GM15510 (cell line): ENCODE data around the gene SHOC2.

Source experiments
- POLR2A ChIP-seq: IDR thresholded peaks from 3 replicates; pipeline ENCODE4 v1.6.1; 2011; ENCODE audit warnings: borderline replicate concordance; ENCODE audit not compliant: insufficient read length; ENCODE audit errors: extremely low read depth

SHOC2 gene

DNA sequence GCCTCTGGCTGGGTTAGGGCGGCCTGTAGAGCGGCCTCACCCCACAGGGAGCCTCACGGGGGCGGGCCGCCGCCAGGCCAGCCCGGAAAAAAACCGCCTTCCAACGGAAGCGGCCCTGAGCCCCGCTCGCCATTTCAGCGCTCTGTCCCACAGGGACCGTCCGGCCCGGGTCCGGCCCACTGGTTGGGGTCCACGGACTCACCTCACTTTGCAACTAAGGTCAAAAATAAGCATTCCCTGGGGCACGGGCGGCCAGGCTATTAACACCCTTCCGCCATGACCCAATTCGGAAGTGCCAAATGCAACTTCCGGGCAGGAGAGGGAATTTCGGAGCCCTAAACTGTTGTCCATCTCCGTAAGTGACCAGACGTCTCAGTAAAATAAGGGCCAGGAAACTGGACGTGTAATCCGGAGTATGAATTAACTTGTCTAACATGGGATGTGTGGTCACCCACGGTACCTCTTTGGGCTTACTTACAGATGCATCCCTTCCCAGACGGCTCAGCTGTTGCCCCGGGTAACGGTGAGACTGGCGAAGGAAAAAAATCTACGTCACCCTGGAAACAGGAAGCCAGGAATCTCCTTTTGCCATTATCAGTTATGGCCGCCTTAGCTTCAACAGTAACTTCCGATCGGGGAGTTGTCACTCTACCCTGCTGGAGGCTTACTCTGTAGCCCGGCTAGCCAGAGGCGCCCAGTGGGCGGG lies 608 bp upstream of the SHOC2 start, which contains the start of gene BBIP1:
TSS of gene BBIP1 (minus strand) at position 538 of the 706 bp plus-strand sequence. CDS start 1,023 bp downstream, outside the sequence.
- TF ChIP-seq POLR2A, result peak; percentile 68

DNA sequence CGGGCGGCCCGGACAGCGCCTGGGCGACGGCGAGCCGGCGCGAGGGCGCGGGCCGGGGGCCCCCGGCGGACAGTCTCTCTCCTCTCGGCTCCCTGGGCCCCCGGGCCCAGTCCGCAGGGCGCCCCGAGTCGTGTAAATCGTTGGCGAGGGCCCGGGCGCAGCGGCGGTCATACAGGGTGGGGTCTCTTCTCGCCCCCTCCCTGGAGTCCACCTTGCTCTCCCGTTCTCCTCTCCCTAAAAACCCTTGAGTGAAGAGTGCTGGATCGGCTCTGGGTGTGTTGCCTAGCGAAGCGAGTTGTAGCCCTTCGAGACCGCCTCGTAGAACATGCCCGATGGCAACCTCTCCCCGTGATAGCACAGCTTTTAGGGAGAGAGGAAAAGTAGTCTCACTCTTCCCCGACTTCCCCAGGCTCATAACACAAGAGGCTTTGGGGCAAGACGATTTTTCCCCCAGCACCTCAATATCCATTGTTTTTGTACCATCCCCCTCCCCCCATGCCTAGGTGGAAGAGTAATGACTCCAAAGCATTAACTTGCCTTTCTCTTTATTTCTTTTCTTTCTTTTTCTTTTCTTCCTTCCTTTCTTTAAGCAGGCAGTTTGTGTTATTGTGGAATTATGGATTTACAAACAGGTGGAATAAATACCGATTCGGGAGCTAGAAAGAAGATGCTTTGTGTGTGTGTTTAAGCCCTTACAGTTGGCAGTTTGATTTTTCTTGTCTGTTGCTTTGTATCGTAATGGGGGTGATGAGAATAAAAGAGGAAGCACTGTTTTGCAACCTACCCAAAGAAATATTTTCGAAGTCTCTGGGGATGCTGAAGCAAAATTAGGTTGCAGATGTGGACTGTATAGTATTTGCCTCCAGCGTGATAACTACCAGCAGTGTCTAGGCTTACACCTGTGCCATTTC lies 822 bp downstream of the SHOC2 start:
- TF ChIP-seq POLR2A, result no peak

DNA sequence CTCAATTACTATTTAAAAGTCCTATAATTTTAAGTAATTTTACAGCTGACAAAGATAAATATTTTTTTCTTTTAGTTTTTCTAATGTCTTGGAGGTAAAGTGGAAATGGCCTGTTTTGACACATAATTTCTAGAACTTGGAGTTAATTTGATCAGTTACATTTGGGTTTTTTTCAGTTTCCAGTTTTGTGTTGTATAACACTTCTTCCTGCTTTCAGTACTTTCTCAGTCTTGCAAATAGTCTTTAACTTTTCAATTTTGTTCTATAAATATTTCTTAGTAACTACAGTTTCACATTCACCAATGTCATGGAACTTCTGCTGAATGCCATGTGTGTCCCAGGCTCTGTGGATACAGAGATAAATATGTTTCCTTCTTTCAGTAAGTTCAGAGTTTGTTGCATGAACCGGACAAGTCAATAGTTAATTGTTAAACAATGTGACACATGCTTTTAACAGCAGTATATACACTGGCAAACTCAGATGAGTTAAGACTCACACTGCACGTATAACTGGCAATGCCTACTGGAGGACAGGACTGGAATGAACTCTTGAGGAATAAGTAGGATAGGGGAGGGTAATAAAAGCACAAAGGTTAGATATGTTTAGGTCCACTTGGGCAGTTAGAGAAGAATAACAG lies 4.6 kb downstream of the SHOC2 start:
- no peak for TF ChIP-seq POLR2A

DNA sequence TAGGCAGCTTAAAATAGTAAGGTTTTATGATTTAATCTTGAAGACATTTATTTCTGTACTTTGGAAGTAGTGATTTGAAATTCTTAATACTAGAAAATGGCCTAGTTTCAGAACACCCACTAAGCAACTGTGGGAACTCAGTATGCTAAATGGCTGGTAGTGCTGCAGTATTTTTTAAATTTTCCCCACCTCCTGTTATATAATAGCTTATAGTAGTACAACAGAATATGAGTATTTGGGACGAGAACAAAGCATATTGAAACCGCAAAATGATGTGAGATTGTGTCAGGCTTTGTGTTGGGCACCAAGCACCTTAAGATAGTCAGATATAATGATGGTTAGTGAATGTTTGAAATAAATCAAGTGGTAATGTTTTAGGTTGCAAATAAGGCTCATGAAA lies 8.1 kb downstream of the SHOC2 start:
- TF ChIP-seq POLR2A, result no peak

DNA sequence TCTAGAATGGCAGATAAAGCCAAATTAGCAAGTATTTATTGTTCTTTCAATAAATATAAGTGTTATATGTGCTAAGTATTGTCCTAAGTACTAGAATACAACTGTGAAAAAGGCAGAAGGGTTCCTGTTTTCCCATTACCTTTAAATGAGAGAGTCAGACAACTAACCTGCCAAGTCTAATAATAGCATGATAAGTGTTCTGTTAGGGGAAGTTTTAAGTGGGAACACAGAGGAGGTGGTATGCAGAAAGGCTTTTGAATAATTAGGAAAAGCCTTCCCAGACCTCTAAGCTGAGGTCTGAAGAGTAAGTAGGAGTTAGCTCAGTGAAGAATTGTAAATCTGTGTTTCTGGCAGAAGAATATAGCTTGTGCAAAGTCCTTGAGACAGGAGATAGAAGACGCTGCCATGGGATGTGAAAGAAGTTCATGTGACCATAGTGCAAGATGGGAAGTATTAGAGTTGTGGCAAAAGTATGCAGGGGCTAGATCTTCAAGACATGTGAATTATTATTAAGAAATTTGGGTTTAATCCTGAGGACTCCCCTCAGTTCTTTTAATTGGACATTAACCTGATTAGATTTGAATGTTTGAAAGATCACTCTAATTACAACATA lies 12.5 kb downstream of the SHOC2 start:
- TF ChIP-seq POLR2A, result no peak

DNA sequence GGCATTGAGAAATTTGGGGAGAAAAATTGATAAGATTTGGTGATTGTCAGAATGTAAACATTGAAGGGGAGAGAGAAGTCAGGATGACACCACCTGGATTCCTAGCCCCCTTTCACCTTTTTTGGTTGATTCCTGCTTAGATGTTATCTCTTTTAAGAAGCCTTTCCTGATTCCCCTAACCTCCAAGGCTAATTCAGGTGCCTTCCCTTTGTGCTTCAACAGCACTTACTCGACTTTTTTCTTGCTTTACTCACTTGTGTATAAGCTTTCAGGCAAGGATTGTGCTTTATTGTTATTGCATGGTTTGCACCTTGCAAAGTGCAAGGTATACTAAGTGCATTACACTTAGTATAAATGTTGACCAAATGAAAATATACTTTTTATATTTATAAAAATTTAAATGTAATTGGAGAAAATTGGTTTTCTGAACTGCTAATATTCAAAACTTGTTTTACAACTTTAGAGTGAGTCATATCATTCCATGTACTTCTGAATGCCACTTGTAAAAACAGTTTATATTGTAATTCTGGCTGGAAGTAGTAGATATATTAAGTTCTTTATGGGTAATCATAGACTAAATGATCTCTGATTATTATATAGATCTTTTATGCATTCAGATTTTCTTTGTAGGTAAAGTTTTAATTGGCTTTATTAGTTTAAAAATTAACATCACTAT lies 13.2 kb downstream of the SHOC2 start:
- TF ChIP-seq POLR2A, result no peak

DNA sequence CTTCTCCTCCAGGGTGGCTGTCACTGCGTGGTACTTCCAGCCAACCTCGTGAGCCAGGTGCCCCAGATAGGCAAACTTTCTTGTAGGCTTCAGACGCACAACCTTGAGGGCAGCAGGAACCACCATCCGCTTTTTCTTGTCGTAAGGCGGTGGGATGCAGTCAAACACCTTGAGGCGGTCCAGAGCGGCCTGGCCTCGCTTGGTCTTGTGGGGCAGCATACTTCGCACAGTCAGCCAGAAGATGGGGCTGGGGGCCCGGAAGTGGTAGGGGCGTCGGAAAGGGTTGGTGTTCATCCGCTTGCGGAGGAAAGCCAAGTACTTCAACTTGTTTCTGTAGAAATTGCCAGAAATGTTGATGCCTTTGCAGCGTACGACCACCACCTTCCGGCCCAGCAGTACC lies 17.4 kb downstream of the SHOC2 start:
- no peak for TF ChIP-seq POLR2A

DNA sequence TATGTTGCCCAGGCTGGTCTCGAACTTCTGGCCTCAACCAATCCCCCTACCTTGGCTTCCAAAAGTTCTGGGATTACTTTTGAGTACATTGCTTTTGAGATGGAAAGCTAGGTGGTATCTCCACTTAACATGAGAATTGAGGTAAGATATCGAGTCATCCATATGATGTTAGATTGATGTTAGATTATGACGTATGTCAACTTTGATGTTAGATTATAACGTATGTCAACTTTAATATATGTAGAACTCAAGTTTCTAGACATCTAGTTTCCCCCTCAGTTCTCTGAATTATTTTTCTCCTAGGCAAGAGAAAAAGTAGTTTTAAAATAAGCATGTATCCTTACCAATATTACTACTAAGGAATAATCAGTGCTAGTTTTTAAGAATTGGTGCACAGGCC lies 20.0 kb downstream of the SHOC2 start:
- TF ChIP-seq POLR2A, result no peak

DNA sequence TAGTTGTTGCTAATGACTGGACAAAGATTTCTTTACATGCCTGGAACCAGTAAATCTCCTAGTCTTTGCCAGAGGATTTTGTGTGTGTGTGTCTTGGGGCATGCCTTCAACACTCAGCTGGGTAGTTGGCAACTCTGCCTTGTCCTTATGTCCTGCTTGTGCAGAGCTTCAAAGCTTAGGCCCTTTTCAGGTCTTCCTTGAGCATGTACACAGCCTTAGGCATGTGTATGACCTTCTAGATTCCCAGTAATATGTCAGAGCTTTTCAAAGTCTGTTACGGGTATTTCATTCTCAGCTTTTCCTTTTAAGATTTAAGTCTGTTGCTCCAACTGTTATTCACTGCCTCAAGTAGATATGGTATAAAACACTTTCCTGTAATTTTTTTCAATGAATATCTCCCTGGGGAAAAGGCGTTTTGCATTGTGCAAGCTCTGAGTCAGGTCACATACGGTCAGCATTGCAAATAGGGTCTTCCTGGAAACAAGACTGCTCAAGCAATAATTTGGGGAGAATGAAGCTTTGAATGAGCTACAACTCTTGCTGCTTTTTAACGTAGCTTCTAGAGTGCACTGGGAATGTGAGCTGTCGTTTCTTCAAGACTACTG lies 25.5 kb downstream of the SHOC2 start:
- no peak for TF ChIP-seq POLR2A

DNA sequence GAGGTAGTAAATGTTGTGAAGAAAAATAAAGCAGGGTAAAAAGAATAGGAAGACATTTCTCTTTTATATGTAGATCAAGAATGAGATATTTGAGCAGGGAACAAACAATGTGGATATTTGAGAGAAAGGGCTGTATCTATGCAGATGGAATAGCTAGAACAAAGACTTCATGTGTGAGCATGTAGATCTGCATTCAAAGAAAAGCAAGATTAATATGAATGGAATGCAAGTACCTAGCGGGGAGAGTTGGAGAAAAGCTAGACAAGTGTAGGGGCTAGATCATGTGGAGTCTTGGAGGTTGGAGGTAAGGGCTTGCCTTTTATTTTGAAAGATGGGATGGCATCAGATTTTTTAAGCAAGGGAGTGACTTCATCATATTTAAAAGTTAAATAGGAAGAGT lies 27.1 kb downstream of the SHOC2 start:
- TF ChIP-seq POLR2A, result no peak

DNA sequence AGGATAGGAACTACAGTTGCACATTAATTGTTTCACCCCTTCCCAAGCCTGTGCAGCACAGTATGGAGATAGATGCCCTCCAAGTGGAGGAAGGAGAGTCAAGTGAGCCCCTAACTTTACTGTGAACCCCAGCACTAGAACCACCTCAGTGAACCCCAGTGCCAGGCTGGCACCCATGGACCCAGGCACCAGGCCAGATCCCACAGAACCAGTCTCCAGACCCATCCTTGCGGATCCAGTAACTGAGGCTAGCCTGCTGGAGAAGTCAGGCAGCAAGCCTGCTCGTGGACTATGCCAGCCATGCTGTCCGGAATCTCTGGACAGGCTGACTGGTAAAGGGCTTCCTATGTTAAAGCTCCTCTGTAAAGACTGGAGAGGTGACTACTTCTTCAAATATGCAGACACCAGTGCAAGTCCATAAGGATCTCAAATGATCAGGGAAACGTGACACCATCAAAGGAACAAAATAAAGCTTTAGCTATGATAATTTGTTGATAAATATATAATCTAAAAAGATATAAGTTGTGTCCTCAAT lies 27.7 kb downstream of the SHOC2 start:
- no peak for TF ChIP-seq POLR2A

DNA sequence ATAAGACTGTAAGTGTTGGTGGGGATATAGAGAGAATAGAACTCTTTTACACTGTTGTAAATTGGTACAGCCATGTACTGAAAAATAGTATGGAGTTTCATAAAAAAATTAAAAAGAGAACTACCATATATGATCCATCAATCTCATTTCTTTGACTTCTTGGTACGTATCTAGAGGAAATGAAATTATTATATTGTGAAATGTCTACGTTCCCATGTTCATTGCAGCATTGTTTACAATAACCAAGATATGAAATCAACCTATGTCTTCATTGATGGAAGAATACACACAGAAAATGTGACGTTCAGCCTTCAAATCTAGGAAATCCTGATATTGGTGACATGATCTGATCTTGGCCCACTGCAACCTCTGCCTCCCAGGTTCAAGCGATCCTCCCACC lies 32.0 kb downstream of the SHOC2 start:
- no peak for TF ChIP-seq POLR2A

DNA sequence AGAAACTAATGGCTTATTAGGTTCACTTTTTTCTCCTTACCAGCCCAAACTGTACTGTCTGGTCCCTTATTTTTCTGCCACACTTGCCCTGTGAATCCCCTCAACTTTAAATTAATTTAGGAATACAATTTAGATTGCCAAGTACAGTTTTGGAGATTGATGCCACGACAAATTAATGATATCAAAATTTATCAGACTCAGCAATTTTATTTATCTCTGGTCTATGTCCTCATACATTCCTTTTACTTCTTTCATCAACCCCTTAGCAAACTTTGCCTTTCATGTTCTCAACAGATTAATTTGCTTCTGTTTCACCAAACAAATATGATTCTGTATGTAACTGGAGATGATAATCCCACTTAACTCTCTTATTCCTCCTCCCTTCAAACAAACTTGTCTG lies 38.2 kb downstream of the SHOC2 start:
- TF ChIP-seq POLR2A, result no peak
